Endometrial microvascular endothelial cells (primary cell): ENCODE measurements around the gene ZSWIM2. TPM values are rescaled to one million over a fixed set of nuclear protein-coding genes. Genes with fewer than 3 reads are reported as not detected.
"Not testable (repeated sequence)": the region's sequence is repeated elsewhere in the genome, so short reads cannot be mapped to it uniquely, and the experiment has no call there.

Experiments
- in situ Hi-C: cut with HindIII; loops from 2 replicates; pipeline ENCODE4 v1.10.0; 2017; ENCODE audit warnings: low sequenced_read_pairs, low pct_unique_long_range_greater_than_20kb; ENCODE audit errors: inconsistent ontology term
- total RNA-seq: library from RNA; depleted of rRNA; stranded (reverse); fragments of >200 nt; gene quantifications from one replicate; pipeline ENCODE4 v1.2.3, GENCODE V29; 2015; ENCODE audit errors: inconsistent ontology term

The ZSWIM2 gene
- total RNA-seq, 1 donor from 2014 or later = not detected

- in situ Hi-C loops = loop anchor here (25.0 kb wide), 1 partner anchor 449 kb away; no protein-coding TSS in a partner anchor
These were observed 14.1 kb upstream of the ZSWIM2 start for GRCh38 chr2:186862869-186863709.

- in situ Hi-C loops = loop anchor here (25.0 kb wide), 1 partner anchor 457 kb away; no protein-coding TSS in a partner anchor
These were observed 6.2 kb upstream of the ZSWIM2 start for GRCh38 chr2:186855216-186855615.

- in situ Hi-C loops = loop anchor here (25.0 kb wide), 1 partner anchor 458 kb away; no protein-coding TSS in a partner anchor
These were observed 5.0 kb upstream of the ZSWIM2 start for GRCh38 chr2:186853951-186854350.

GRCh38 chr2:186852508-186852907 is 3.5 kb upstream of the ZSWIM2 start:
- in situ Hi-C loops = loop anchor here (25.0 kb wide), 1 partner anchor 460 kb away; no protein-coding TSS in a partner anchor

GRCh38 chr2:186842373-186842772 is 6.6 kb downstream of the ZSWIM2 start:
- in situ Hi-C loops = no loop called here

GRCh38 chr2:186841940-186842339 is 7.0 kb downstream of the ZSWIM2 start:
- in situ Hi-C loops = no loop called here

- in situ Hi-C loops = no loop called here
These were observed 13.3 kb downstream of the ZSWIM2 start for GRCh38 chr2:186835628-186836027.

- in situ Hi-C loops = no loop called here
These were observed 21.0 kb downstream of the ZSWIM2 start for GRCh38 chr2:186827862-186828492.

GRCh38 chr2:186827411-186827810 is 21.6 kb downstream of the ZSWIM2 start:
- in situ Hi-C loops = no loop called here

GRCh38 chr2:186822323-186822722 is 26.6 kb downstream of the ZSWIM2 start:
- in situ Hi-C loops = no loop called here

- in situ Hi-C loops = no loop called here
These were observed 28.7 kb downstream of the ZSWIM2 start for GRCh38 chr2:186820303-186820702.

GRCh38 chr2:186811760-186812159 is 37.2 kb downstream of the ZSWIM2 start:
- in situ Hi-C loops = not testable (repeated sequence)

- in situ Hi-C loops = no loop called here
These were observed 42.4 kb downstream of the ZSWIM2 start for GRCh38 chr2:186806591-186806990.

- in situ Hi-C loops = not testable (repeated sequence)
These were observed 50.4 kb downstream of the ZSWIM2 start for GRCh38 chr2:186798604-186799003.

GRCh38 chr2:186784930-186785329 is 64.0 kb downstream of the ZSWIM2 start:
- in situ Hi-C loops = no loop called here

GRCh38 chr2:186783254-186783653 is 65.7 kb downstream of the ZSWIM2 start:
- in situ Hi-C loops = no loop called here

GRCh38 chr2:186780701-186781316 is 68.2 kb downstream of the ZSWIM2 start:
- in situ Hi-C loops = no loop called here
